AG09309 (cell line): ENCODE results near the gene HAGHL.
"Not testable (repeated sequence)": the region's sequence is repeated elsewhere in the genome, so short reads cannot be mapped to it uniquely, and the experiment has no call there.

Experiments used
- DNase-seq: peaks from one replicate; pipeline ENCODE4 v3.0.0-alpha.2; 2010; ENCODE audit warnings: low read depth
- H3K4me3 ChIP-seq: 2 replicates; pipeline ENCODE4 v1.5.1; 2011; ENCODE audit warnings: mild to moderate bottlenecking, low read depth, low read length, moderate library complexity; ENCODE audit not compliant: control insufficient read depth
- TF ChIP-seq, protein P1 (sequence below): IDR thresholded peaks from 2 replicates; pipeline ENCODE4 v1.5.1; 2011; ENCODE audit warnings: mild to moderate bottlenecking, low read depth, low read length, inconsistent platforms; ENCODE audit not compliant: insufficient read depth, control insufficient read depth; ENCODE audit errors: missing control alignments

The HAGHL gene

DNA sequence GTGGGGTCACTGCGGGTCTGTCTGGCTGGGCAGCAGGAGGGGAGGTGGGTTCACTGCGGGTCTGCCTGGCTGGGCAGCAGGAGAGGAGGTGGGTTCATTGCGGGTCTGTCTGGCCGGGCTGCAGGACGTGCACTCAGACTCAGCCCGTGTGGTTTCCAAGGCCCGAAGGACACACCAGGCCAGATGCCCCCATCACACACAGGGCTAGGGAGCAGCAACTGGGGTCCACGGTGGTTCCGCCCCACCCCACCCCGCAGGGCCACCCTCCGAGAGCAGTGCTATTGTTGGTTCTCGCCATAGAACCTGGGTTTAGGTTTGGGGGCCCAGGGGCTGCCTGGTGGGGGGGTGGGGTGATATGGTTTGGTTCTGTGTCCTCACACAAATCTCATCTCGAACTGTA lies 19.7 kb downstream of the HAGHL start:
- no peak for DNase-seq
- TF ChIP-seq, protein P1, sequence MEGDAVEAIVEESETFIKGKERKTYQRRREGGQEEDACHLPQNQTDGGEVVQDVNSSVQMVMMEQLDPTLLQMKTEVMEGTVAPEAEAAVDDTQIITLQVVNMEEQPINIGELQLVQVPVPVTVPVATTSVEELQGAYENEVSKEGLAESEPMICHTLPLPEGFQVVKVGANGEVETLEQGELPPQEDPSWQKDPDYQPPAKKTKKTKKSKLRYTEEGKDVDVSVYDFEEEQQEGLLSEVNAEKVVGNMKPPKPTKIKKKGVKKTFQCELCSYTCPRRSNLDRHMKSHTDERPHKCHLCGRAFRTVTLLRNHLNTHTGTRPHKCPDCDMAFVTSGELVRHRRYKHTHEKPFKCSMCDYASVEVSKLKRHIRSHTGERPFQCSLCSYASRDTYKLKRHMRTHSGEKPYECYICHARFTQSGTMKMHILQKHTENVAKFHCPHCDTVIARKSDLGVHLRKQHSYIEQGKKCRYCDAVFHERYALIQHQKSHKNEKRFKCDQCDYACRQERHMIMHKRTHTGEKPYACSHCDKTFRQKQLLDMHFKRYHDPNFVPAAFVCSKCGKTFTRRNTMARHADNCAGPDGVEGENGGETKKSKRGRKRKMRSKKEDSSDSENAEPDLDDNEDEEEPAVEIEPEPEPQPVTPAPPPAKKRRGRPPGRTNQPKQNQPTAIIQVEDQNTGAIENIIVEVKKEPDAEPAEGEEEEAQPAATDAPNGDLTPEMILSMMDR, result no peak
- no peak overlapping the region for H3K4me3 ChIP-seq

DNA sequence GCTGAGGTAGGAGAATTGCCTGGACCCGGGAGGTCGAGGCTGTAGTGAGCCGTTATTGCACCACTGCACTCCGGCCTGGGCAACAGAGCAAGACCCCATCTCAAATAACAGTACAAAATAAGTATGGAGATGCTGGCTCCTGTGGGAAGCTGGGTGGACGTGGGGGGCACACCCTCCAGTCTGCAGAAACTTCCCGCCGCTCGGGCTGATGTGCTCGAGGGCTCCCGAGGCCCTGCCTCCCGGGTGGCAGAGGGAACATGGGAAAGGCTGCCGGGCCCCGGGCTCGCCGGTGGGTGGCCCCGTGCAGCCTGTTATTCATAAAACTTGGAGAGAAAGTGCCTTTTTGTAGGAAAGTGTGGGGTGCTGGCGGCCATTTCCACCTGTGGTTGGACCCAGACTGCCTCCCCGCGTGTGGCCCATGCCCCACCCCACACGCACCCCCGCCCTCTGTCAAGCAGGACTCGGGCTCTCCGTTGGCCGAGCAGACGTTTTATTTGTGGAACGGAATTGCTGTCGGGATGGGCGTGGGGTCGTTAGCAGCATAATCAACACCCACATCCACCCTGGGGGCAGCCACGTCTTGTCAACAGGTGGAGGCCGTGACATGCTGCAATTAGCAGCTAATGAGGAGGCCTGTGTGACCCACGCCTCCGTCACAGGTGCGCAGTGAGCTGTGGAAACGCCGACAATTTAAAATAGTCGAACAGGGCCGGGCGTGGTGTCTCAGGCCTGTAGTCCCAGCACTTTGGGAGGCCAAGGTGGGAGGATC lies 21.3 kb downstream of the HAGHL start:
- H3K4me3 ChIP-seq, result no peak overlapping the region
- TF ChIP-seq, protein P1, result no peak
- DNase-seq, result no peak

DNA sequence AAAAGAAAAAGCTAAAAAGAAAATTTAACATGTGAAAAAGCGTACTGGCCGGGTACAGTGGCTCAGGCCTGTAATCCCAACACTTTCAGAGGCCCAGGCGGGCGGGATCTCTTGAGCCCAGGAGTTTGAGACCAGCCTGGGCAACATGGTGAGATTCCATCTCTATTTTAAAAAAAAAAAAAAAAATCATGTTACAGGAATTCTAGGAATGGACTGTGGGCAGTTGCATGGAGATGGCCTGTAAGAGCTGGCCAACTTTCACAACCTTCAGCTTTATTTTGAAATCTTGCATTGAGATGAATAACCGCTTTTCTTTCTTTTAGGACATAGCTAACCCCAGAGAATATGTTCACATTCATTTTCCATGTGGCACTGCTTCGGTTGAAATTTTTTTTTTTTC lies 22.1 kb downstream of the HAGHL start:
- TF ChIP-seq, protein P1, result no peak
- DNase-seq, result peak; percentile 87
- no peak overlapping the region for H3K4me3 ChIP-seq

DNA sequence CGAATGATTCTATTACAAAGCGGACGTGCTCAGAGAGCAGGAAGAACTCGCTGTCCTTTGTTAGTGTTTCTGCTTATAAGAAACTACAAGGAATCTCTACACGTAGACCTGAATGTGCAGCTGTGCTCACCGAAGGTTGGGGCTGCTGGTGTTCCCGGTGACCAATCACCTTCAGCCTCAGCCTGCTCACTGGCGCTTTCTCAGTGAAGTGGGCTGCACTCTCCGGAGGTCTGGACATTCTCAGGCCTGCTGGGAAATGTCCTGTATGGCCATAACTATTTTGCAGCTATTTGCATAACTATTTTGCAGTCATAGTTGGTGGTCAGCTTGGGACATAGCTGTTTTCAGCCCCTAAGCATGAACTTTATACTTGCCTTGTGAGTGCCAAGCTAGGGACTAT lies 23.6 kb downstream of the HAGHL start:
- DNase-seq, result no peak
- H3K4me3 ChIP-seq, result no peak overlapping the region
- TF ChIP-seq, protein P1, result no peak

DNA sequence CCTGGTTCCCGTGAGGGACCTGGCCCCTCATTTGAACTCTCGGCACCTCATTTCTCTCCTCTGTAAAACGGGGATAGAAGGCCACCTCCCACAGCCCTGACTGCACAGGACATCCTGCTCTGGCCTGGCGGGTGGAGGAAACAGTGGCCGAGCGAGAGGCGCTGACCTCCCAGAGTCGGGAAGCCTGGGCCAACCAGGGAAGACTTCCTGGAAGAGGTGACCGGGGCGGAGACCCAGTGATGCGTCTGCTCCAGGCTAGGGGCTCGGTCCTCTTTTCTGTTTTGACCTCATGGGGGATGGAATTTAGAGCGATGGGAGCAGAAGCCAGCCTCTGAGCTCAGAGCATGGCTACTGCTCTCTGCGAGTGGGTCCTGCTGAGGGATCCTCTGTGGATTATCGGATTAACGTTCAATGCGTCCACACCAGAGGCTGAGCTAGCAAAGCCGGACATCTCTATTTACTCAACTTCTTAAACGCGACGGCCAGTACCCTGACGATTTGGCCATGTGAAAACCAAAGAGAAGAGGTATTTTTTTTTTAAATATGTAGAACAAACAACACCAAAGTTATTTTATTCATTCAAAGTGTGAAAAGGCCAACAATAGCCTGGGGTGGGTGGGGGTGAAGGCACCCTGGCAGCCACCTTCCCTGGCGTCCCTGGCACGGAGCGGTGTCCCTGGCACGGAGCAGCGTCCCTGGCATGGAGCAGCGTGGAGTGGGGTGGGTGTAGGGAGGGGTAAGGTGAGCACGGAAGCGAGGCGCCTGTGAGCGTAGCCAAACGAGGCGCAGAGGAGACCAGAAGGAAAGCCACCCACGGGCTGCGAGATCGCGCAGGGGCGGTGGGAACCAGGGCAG lies 24.5 kb downstream of the HAGHL start:
- TF ChIP-seq, protein P1, result no peak
- no peak for DNase-seq
- H3K4me3 ChIP-seq, result no peak overlapping the region

DNA sequence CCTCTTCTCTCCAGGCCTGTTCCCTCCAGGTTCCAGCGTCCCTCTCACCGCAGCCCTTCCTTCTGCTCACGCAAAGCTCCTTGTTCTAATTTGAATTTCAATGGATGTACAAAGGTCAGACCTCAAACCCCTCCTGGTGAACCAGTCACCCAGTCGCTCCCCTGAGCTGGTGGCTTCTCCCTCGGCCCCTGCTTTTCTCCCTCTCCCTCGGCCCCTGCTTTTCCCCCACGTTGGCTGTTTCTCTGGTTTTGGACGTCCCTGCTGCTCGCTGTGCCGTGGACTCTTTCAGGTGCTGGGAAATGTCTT lies 25.1 kb downstream of the HAGHL start:
- DNase-seq, result no peak
- TF ChIP-seq, protein P1, result no peak
- H3K4me3 ChIP-seq, result no peak overlapping the region

DNA sequence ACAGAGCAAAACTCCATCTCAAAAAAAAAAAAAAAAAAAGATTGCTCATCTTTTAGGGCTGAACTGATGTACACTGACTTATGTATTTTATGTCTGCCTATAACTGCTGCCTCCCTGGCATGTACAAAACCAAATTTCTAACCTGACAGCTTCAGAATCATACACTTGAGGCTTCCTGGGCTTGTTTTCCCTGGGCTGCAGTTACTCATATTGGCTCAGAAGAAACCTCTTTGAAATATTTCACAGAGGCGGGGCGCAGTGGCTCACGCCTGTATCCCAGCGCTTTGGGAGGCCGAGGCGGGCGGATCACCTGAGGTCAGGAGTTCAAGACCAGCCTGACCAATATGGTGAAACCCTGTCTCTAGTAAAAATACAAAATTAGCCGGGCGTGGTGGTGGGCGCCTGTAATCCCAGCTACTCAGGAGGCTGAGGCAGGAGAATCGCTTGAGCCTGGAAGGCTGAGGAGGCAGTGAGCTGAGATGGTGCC lies 27.3 kb downstream of the HAGHL start:
- H3K4me3 ChIP-seq, DNase-seq: not testable (repeated sequence)
